ENCODE data around the gene SLC43A2.

DNA sequence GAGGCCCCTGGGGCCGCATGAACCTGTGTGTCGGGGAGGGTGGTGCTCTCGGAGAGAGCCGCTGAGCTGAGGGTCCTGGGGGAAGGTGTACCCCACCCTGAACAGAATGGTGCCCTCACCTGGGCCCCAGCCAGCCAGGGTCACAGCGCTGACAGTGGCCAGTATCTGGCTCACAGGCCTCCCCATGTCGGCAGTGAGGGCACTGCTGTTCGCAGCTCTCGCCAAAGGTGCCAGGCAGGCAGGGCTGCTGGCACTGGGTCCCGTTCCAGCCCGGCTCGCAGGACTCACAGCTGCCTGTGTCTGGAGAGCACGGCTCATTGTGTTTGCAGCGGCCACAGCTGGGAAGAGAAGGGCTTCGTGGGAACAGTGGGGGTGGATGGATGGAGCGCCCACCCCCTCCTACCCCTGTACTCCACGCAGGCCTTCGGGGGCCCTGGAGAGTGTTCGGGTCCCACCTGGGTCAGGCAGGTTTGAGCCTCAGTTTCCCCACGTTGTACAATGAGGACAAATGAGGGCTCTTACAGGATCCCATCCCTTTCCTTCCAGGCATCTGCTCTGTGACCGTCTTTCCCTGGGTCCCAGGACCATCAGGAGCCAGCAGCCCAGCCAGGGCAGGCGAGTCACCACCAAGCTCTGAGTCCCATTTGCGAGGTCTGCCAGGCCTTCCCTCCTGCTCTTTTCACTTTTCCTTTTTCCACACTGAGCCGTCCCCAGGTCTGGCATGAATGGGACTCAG lies 11.9 kb upstream of the SLC43A2 start:
- no peak for TF ChIP-seq POLR2A (IDR thresholded peaks at IDR 0.05)
- TF ChIP-seq, protein P1, sequence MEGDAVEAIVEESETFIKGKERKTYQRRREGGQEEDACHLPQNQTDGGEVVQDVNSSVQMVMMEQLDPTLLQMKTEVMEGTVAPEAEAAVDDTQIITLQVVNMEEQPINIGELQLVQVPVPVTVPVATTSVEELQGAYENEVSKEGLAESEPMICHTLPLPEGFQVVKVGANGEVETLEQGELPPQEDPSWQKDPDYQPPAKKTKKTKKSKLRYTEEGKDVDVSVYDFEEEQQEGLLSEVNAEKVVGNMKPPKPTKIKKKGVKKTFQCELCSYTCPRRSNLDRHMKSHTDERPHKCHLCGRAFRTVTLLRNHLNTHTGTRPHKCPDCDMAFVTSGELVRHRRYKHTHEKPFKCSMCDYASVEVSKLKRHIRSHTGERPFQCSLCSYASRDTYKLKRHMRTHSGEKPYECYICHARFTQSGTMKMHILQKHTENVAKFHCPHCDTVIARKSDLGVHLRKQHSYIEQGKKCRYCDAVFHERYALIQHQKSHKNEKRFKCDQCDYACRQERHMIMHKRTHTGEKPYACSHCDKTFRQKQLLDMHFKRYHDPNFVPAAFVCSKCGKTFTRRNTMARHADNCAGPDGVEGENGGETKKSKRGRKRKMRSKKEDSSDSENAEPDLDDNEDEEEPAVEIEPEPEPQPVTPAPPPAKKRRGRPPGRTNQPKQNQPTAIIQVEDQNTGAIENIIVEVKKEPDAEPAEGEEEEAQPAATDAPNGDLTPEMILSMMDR (IDR thresholded peaks at IDR 0.05) = no peak
